ENCODE data around the gene DNTT.

- TF ChIP-seq ELF4 (IDR thresholded peaks at IDR 0.05) (no peak), FOXM1 (IDR thresholded peaks at IDR 0.05; ENCODE audit: borderline replicate concordance) (no peak), NFRKB (IDR thresholded peaks at IDR 0.05) (no peak), LEF1 (IDR thresholded peaks at IDR 0.05; ENCODE audit: borderline replicate concordance) (no peak), TARDBP (IDR thresholded peaks at IDR 0.05) (no peak), SUZ12 (IDR thresholded peaks at IDR 0.05) (no peak), ZNF384 (IDR thresholded peaks at IDR 0.05) (no peak), L3MBTL2 (conservative IDR thresholded peaks at IDR 0.05) (no peak), BHLHE40 (IDR thresholded peaks at IDR 0.05; ENCODE audit: borderline replicate concordance) (no peak), FOXK2 (IDR thresholded peaks at IDR 0.05) (no peak), SP1 (IDR thresholded peaks at IDR 0.05) (no peak), HDGF (IDR thresholded peaks at IDR 0.05; ENCODE audit: borderline replicate concordance) (no peak), FOXA1 (IDR thresholded peaks at IDR 0.05) (no peak), ARNT (IDR thresholded peaks at IDR 0.05) (no peak)
These were observed 83.4 kb downstream of the DNTT start for GRCh38 chr10:96387601-96388000.

Measured in HEK293T (cell line).